Ectodermal cell (in vitro differentiated cells): ENCODE measurements around the gene INPP5B. TPM values are rescaled to one million over a fixed set of nuclear protein-coding genes. Genes with fewer than 3 reads are reported as not detected.
"Not testable (repeated sequence)": the region's sequence is repeated elsewhere in the genome, so short reads cannot be mapped to it uniquely, and the experiment has no call there.

Source experiments
- H3K27ac ChIP-seq: 2 replicates; pipeline ENCODE4 v1.7.0; 2013; ENCODE audit warnings: mild to moderate bottlenecking, low read depth, low read length; ENCODE audit not compliant: insufficient read depth, poor library complexity, severe bottlenecking
- H3K27me3 ChIP-seq: 2 replicates; pipeline ENCODE4 v1.7.0; 2013; ENCODE audit warnings: mild to moderate bottlenecking, low read length; ENCODE audit not compliant: insufficient read depth, control insufficient read depth, poor library complexity, severe bottlenecking
- H3K36me3 ChIP-seq: one replicate; pipeline ENCODE4 v1.7.0; 2013; ENCODE audit warnings: low read length; ENCODE audit not compliant: control insufficient read depth, insufficient read depth
- H3K4me1 ChIP-seq: one replicate; pipeline ENCODE4 v1.7.0; 2013; ENCODE audit warnings: low read length; ENCODE audit not compliant: control insufficient read depth, insufficient read depth
- H3K4me3 ChIP-seq: 2 replicates; pipeline ENCODE4 v1.7.0; 2013; ENCODE audit warnings: low read depth, low read length, control low read depth; ENCODE audit not compliant: insufficient read depth
- H3K9me3 ChIP-seq: 2 replicates; pipeline ENCODE4 v1.7.0; 2013; ENCODE audit warnings: mild to moderate bottlenecking, low read length, moderate library complexity; ENCODE audit not compliant: control insufficient read depth
- WGBS, 2 experiments: methylation state at CpG; one replicate each; pipeline ENCODE4 v1.1.7; 2013; ENCODE audit warnings: missing lambda C conversion rate in 2 of 2; 5-methylcytosine and 5-hydroxymethylcytosine counted together
- polyA plus RNA-seq, 4 experiments: library from polyadenylated mRNA; stranded (reverse); fragments of 50-300 nt; gene quantifications; one replicate each; pipeline ENCODE4 v1.2.3, GENCODE V29; 2013

INPP5B gene
- polyA plus RNA-seq (2013, experiment 1 of 4) = 21.1 TPM
- 25.1 TPM for polyA plus RNA-seq (2013, experiment 2 of 4)
- polyA plus RNA-seq (2013, experiment 3 of 4) = 13.9 TPM
- polyA plus RNA-seq (2013, experiment 4 of 4) = 15.7 TPM

DNA sequence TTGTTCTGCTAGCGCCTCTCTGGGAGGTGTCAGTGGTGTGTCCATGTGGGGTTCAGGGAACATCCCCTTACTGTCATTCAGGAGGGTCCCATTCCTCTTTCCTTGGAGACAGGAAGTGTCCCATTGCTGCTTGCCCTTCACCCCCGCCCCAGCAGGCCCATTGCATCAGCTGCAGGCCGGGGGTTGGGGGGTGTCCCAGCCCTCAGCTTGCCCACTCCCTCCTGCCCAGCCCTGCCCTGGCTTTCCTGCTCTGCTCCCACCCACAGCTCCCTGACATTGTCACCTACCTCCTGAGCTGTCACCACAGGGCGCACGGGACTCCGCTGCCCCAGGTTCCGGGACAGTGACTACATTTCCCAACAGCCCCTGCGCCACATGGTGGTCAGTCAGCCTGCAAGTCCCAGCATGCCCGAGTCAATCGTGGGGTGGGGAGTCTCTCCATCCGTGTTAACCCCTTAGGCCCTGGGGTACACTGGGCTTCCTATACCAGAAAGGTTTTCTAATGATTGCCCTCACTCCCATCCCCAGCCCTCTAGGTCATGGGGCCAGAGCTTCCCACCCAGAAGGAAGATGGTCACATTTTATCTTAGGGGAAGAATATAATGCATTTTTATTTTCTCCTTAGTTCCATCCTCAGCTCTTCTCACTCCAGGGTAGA lies at the start of gene INPP5B:
Gene INPP5B, minus strand, starts transcription at position 351 of the 658 bp plus-strand sequence. CDS start 745 bp downstream, outside the sequence.
- no peaks in the 10 kb centered on the region for H3K9me3 ChIP-seq
- 3 to 5% methylated on average over 11 of the region's 11 CpGs for whole genome bisulfite sequencing, 2 experiments
- H3K27me3 ChIP-seq = no peaks in the 10 kb centered on the region
- H3K36me3 ChIP-seq = no peaks in the 10 kb centered on the region
- H3K4me3 ChIP-seq = peak within 1 kb of the TSS; percentile 51
- no peaks in the 10 kb centered on the region for H3K4me1 ChIP-seq
- H3K27ac ChIP-seq = peak within 1 kb of the TSS; percentile 27

DNA sequence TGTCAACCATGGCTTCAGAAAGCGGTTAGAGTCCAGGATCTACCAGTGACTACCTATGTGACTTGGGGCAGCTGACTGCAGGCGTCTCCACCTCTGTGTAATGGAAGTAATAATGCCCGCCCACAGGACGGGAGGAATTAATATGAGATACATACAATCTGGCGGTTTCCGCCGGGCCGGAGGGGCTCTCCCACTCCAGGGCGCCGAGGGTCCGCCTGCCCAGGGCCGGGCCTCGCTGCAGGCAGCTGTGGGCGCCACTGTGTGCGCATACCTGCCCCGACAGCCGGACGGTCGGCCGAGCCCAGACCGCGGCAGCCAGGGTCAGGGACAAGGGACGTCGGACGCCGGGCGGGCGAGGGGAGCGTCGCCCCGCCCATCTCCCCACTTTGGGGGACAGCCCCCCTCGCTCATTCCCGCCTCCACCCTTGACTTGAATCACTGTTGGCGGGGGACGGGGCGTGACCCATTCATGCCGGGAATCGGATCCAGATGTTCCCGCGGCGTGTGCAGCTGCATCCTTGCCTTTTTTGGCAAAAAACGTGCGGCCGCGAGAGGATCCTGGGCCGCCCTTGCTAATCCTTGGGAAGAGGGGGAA lies 49.0 kb upstream of the INPP5B start:
- no peaks in the 10 kb centered on the region for H3K9me3 ChIP-seq
- peaks cover 17% of the 10 kb centered on the region for H3K4me1 ChIP-seq
- H3K36me3 ChIP-seq = no peaks in the 10 kb centered on the region
- H3K4me3 ChIP-seq = peak overlapping the region; percentile 19
- WGBS, 2 experiments = 69 to 74% methylated on average over 46 of the region's 46 CpGs
- H3K27ac ChIP-seq = no peak overlapping the region
- H3K27me3 ChIP-seq = no peaks in the 10 kb centered on the region

DNA sequence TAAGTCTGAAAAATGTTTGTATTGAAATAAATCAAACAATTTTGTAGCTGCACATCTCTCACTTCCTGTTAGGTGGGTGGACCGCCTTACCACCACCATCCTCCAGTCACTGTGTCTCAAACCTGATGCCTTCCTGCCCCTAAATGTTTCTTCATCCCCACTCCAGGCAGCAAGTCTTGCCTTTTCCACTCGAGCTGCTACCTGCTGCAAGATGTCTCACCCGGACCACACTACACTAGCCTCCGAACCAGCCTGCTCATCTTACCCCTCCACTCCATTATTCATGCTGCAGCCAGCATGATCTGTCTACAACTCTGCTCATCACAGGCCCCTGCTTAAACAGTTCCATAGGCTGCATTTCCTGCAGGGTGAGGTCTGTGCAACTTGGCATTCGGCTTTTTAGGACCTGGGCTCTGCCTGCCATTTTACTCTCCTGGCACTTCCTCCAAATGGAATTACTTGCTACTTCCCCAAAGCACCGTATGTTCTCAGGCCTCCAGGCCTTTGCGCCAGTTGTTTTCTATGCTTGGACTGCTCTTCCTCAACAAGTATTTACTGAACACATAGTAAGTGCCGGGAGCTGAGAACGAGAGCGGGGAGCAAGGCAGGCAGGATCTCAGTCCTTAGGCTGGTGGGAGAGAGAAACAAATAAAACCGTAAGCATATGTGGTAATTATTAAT lies 48.2 kb upstream of the INPP5B start:
- Histone ChIP-seq H3K9me3 (no peaks in the 10 kb centered on the region), H3K4me3 (no peak overlapping the region), H3K27ac (no peak overlapping the region), H3K27me3 (no peaks in the 10 kb centered on the region), H3K4me1 (peaks cover 8% of the 10 kb centered on the region), H3K36me3 (no peaks in the 10 kb centered on the region)
- 92% methylated on average over 11 of the region's 11 CpGs for WGBS, 2 experiments

DNA sequence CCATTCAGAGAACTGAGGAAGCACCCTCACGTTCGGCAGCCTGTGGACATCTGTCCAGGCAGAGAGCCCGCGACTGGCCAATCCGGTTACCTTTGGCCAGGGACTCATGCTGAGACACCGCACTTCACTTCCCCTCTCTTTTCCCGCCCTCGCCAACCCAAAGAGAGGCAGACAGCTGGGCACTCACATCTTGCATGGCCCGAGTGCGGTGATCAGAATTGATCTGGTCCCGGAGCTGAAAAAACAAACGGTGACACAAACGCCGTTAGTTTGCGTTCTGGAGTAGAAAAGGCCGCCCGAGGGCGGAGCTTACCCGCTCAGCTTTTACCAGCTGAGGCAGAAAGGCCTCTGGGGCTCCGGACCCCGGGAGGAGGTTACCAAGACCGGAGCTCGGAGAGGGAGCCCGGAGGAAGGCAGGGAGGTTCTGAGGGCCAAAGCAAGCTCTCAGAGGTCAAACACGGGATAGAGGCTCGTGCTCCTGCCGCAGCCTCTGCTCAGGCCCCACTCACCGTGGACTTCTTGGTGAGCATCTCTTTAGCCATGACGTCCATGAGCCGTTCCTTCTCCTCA lies 42.6 kb upstream of the INPP5B start:
- H3K4me3 ChIP-seq = peak overlapping the region; percentile 79
- H3K36me3 ChIP-seq = peaks cover 2% of the 10 kb centered on the region
- no peaks in the 10 kb centered on the region for H3K9me3 ChIP-seq
- H3K27ac ChIP-seq = peak overlapping the region; percentile 53
- no peaks in the 10 kb centered on the region for H3K4me1 ChIP-seq
- WGBS, 2 experiments = 0% methylated on average over 30 of the region's 30 CpGs
- H3K27me3 ChIP-seq = no peaks in the 10 kb centered on the region

DNA sequence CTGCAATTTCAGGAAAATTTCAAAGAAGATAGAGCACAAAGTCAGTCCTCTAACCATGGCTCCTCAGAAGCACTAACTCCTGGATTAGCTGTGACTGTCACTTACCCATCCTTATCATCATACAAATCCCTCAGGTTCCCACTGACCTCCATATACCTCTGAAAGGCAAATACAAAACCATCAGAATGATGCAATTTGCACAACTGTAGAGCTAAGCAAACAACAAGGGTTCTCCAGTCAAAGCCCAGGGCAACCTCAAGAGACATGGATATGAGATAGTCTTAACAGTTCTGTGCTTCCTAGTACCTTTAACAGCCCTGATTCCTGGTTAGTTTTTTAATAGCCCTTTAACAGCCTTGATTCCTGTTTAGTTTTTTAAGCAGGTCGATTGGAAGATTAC lies 40.8 kb upstream of the INPP5B start:
- Histone ChIP-seq H3K36me3 (peaks cover 6% of the 10 kb centered on the region), H3K4me3 (no peak overlapping the region), H3K4me1 (no peaks in the 10 kb centered on the region), H3K27ac (no peak overlapping the region), H3K27me3 (no peaks in the 10 kb centered on the region), H3K9me3 (no peaks in the 10 kb centered on the region)
- 86 to 92% methylated on average over 1 of the region's 1 CpG for WGBS, 2 experiments

DNA sequence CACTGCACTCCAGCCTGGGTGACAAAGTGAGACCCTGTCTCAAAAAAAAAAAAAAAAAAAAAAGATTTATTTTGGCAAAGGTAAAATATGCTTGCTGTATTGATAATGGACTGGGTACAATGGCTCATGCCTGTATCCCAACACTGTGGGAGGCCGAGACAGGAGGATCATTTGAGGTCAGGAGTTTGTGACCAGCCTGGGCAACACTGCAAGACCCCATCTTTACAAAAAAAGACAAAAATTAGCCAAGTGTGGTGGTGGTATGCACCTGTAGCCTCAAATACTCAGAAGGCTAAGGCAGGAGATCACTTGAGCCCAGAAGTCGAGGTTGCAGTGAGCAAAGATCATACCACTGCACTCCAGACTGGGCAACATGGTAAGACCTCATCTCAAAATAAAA lies 36.7 kb upstream of the INPP5B start:
- no peaks in the 10 kb centered on the region for H3K27me3 ChIP-seq
- no peaks in the 10 kb centered on the region for H3K4me1 ChIP-seq
- no peak overlapping the region for H3K4me3 ChIP-seq
- peaks cover 35% of the 10 kb centered on the region for H3K36me3 ChIP-seq
- WGBS, 2 experiments = 94 to 96% methylated on average over 2 of the region's 2 CpGs
- H3K9me3 ChIP-seq = no peaks in the 10 kb centered on the region
- H3K27ac ChIP-seq = no peak overlapping the region

DNA sequence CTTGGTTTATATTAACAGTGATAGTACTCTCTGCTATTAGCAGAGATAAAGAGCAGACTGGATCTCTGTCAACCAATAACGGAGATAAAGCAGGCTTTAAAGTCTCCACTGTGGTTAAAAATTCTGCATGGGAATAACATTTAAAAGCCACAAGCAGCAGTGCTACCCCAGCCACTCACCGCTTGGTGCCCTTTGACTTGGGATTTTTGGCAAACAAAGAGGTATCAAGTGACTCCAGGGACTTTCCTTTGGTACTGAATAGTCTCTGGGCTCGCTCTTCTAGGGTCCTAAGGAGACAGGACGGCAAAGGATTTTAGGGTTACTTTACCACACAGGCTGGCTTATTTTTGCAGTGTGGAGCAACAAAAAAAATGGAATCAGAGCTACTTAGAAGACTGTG lies 31.7 kb upstream of the INPP5B start:
- peaks cover 54% of the 10 kb centered on the region for H3K36me3 ChIP-seq
- no peak overlapping the region for H3K4me3 ChIP-seq
- H3K27me3 ChIP-seq = no peaks in the 10 kb centered on the region
- no peak overlapping the region for H3K27ac ChIP-seq
- H3K4me1 ChIP-seq = no peaks in the 10 kb centered on the region
- H3K9me3 ChIP-seq = no peaks in the 10 kb centered on the region
- WGBS, 2 experiments = 82 to 88% methylated on average over 4 of the region's 4 CpGs

DNA sequence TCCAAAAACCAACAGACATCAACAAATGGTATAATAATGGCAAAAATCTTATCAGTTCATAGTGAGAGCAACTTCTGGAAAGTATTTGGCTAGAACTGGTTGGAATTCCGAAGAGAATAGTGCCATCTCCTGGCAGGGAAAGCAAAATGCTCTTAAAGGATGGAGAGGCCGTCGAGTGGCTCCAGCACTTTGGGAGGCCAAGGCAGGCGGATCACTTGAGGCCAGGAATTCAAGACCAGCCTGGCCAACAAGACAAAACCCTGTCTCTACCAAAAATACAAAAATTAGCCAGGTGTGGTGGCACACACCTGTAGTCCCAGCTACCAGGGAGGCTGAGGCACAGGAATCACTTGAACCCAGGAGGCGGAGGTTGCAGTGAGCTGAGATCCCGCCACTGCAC lies 28.2 kb upstream of the INPP5B start:
- WGBS, 2 experiments = 70 to 73% methylated on average over 6 of the region's 6 CpGs
- H3K4me1 ChIP-seq, H3K27ac ChIP-seq, H3K4me3 ChIP-seq, H3K9me3 ChIP-seq, H3K27me3 ChIP-seq: not testable (repeated sequence)
- peaks cover 41% of the 10 kb centered on the region for H3K36me3 ChIP-seq

DNA sequence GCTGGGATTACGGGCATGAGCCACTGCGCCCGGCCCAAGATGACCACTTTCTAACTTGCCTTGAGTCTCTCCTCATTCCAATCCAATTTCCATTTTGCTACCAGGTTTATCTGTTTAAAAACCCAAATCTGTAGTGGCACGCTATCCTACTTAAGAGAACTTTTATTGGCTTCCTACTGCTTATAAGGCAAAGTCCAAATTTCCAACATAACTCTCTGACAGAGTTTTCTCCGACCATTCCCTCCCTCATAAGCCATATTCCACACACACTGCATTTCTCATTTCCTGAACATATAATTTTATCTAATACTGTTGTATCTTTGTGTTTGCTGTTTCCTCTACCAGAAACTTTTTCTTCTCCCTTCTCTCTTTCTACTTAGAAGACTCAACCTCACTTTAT lies 27.7 kb upstream of the INPP5B start:
- WGBS, 2 experiments = 94% methylated on average over 5 of the region's 5 CpGs
- Histone ChIP-seq H3K9me3 (no peaks in the 10 kb centered on the region), H3K27me3 (no peaks in the 10 kb centered on the region), H3K27ac (no peak overlapping the region), H3K4me3 (no peak overlapping the region), H3K4me1 (no peaks in the 10 kb centered on the region), H3K36me3 (peaks cover 39% of the 10 kb centered on the region)

DNA sequence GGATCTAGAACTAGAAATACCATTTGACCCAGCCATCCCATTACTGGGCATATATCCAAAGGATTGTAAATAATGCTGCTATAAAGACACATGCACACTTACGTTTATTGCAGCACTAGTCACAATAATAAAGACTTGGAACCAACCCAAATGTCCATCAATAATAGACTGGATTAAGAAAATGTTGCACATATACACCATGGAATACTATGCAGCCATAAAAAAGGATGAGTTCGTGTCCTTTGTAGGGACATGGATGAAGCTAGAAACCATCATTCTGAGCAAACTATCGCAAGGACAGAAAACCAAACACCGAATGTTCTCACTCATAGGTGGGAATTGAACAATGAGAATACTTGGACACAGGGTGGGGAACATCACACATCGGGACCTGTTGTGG lies 26.8 kb upstream of the INPP5B start:
- not testable (repeated sequence) for H3K27ac ChIP-seq, H3K4me1 ChIP-seq, H3K4me3 ChIP-seq, H3K27me3 ChIP-seq, H3K9me3 ChIP-seq
- peaks cover 40% of the 10 kb centered on the region for H3K36me3 ChIP-seq
- WGBS, 2 experiments = 92 to 100% methylated on average over 4 of the region's 5 CpGs
